MG63 (cell line): ENCODE data around the gene BIRC5. TPM values are rescaled to one million over a fixed set of nuclear protein-coding genes. Genes with fewer than 3 reads are reported as not detected.

Experiments used
- DNase-seq: peaks from one replicate; pipeline ENCODE4 v3.0.0-alpha.2; 2020
- H3K27me3 ChIP-seq: fragments of 250-450 bp; sonication (Bioruptor Pico); 2 replicates; pipeline ENCODE4 v1.5.1; 2020; ENCODE audit warnings: mild to moderate bottlenecking, moderate library complexity
- H3K36me3 ChIP-seq: fragments of 250-450 bp; sonication (Bioruptor Pico); 2 replicates; pipeline ENCODE4 v1.5.1; 2020; ENCODE audit warnings: mild to moderate bottlenecking, moderate library complexity
- H3K4me3 ChIP-seq: fragments of 250-450 bp; sonication (Bioruptor Pico); 2 replicates; pipeline ENCODE4 v1.5.1; 2020; ENCODE audit warnings: mild to moderate bottlenecking, moderate library complexity
- H3K9me3 ChIP-seq: fragments of 250-450 bp; sonication (Bioruptor Pico); 2 replicates; pipeline ENCODE4 v1.5.1; 2020; ENCODE audit warnings: mild to moderate bottlenecking, moderate library complexity
- total RNA-seq: library from RNA; depleted of rRNA; stranded (reverse); fragments of >200 nt; shearing (Covaris generic); gene quantifications from 2 replicates; pipeline ENCODE4 v1.2.3, GENCODE V29; 2014; ENCODE audit warnings: low replicate concordance

The BIRC5 gene
- total RNA-seq, 1 experiment from 2014 or later: 218 TPM

DNA sequence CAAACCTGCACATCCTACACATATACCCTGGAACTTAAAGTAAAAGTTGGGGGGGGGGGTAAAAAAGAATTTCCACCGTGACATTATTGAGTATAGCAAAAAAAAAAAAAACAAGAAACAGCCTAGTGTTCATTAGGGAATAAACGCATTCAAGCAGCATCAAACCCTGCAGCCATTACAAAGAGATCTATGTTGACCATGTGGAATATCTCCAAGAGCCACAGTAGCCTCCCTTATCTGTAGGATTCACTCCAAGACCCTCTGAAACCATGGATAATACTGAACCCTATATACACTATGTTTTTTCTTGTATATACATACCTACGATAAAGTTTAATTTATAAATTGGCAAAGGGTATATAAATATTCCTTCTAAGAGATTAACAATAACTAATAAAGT is 5.6 kb upstream of the BIRC5 start:
- no peak for DNase-seq
- no peaks in the 10 kb centered on the region for H3K27me3 ChIP-seq
- H3K9me3 ChIP-seq: no peaks in the 10 kb centered on the region
- H3K4me3 ChIP-seq: no peak overlapping the region
- no peaks in the 10 kb centered on the region for H3K36me3 ChIP-seq

DNA sequence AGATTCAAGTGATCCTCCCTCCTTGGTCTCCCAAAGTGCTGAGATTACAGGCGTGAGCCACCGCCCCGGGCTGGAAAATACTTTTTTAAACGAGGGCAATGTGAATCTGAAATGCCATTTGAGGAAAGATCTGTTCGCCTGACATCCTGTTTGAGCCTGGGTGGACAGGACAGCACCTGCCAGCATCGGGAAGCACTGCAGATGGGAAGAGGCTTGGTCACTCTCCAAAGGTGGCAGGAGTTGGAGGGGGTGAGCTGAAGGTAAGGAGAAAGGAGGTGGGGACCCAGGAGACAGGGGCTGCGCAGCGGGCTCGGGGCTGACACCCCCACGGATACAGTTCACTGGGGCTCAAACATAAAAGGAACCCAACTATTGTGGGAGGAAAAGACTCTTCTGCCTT is 3.9 kb upstream of the BIRC5 start:
- no peak for DNase-seq
- H3K27me3 ChIP-seq: no peaks in the 10 kb centered on the region
- H3K4me3 ChIP-seq: no peak overlapping the region
- peaks cover 8% of the 10 kb centered on the region for H3K36me3 ChIP-seq
- H3K9me3 ChIP-seq: no peaks in the 10 kb centered on the region

DNA sequence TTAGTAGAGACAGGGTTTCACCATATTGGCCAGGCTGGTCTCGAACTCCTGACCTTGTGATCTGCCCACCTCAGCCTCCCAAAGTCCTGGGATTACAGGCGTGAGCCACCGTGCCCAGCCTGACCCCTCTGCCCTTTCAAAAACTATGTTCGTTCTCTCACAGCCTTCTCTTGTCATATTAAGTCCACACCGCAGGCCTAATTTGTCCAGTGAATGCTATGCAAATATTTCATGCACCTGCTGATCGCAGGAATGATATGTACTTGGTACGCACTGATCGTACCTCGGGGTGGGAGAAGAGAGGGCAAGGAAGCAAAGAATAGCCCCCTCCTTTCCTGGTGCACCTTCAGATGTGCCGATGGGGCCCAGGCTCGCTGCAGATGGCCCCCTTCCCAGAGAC is 3.0 kb upstream of the BIRC5 start:
- no peaks in the 10 kb centered on the region for H3K27me3 ChIP-seq
- peaks cover 15% of the 10 kb centered on the region for H3K36me3 ChIP-seq
- no peaks in the 10 kb centered on the region for H3K9me3 ChIP-seq
- DNase-seq: no peak
- H3K4me3 ChIP-seq: no peak overlapping the region

- Histone ChIP-seq H3K9me3 (no peaks in the 10 kb centered on the region), H3K4me3 (peak overlapping the region; percentile 85), H3K27me3 (no peaks in the 10 kb centered on the region), H3K36me3 (peaks cover 52% of the 10 kb centered on the region)
- no peak for DNase-seq
These were observed 631 bp downstream of the BIRC5 start for GRCh38 chr17:78214706-78215061.

DNA sequence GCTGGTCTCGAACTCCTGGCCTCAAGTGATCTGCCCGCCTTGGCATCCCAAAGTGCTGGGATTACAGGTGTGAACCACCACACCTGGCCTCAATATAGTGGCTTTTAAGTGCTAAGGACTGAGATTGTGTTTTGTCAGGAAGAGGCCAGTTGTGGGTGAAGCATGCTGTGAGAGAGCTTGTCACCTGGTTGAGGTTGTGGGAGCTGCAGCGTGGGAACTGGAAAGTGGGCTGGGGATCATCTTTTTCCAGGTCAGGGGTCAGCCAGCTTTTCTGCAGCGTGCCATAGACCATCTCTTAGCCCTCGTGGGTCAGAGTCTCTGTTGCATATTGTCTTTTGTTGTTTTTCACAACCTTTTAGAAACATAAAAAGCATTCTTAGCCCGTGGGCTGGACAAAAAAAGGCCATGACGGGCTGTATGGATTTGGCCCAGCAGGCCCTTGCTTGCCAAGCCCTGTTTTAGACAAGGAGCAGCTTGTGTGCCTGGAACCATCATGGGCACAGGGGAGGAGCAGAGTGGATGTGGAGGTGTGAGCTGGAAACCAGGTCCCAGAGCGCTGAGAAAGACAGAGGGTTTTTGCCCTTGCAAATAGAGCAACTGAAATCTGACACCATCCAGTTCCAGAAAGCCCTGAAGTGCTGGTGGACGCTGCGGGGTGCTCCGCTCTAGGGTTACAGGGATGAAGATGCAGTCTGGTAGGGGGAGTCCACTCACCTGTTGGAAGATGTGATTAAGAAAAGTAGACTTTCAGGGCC is 5.5 kb downstream of the BIRC5 start:
- no peak for DNase-seq
- peaks cover 93% of the 10 kb centered on the region for H3K36me3 ChIP-seq
- H3K9me3 ChIP-seq: no peaks in the 10 kb centered on the region
- H3K27me3 ChIP-seq: no peaks in the 10 kb centered on the region
- no peak overlapping the region for H3K4me3 ChIP-seq

DNA sequence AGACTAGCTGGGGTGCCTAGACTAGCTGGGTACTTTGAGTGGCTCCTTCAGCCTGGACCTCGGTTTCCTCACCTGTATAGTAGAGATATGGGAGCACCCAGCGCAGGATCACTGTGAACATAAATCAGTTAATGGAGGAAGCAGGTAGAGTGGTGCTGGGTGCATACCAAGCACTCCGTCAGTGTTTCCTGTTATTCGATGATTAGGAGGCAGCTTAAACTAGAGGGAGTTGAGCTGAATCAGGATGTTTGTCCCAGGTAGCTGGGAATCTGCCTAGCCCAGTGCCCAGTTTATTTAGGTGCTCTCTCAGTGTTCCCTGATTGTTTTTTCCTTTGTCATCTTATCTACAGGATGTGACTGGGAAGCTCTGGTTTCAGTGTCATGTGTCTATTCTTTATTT is 9.0 kb downstream of the BIRC5 start:
- Histone ChIP-seq H3K9me3 (no peaks in the 10 kb centered on the region), H3K36me3 (peaks cover 67% of the 10 kb centered on the region), H3K27me3 (no peaks in the 10 kb centered on the region)

GRCh38 chr17:78223765-78224164 is 9.7 kb downstream of the BIRC5 start:
- Histone ChIP-seq H3K9me3 (no peaks in the 10 kb centered on the region), H3K36me3 (peaks cover 60% of the 10 kb centered on the region), H3K4me3 (no peak overlapping the region), H3K27me3 (no peaks in the 10 kb centered on the region)
- DNase-seq: no peak

More for the DNA sequence above, 9.0 kb downstream of the BIRC5 start:
- no peak overlapping the region for H3K4me3 ChIP-seq
- DNase-seq: no peak

- DNase-seq: no peak
- peaks cover 53% of the 10 kb centered on the region for H3K36me3 ChIP-seq
These were observed 10.4 kb downstream of the BIRC5 start for GRCh38 chr17:78224231-78225087.

DNA sequence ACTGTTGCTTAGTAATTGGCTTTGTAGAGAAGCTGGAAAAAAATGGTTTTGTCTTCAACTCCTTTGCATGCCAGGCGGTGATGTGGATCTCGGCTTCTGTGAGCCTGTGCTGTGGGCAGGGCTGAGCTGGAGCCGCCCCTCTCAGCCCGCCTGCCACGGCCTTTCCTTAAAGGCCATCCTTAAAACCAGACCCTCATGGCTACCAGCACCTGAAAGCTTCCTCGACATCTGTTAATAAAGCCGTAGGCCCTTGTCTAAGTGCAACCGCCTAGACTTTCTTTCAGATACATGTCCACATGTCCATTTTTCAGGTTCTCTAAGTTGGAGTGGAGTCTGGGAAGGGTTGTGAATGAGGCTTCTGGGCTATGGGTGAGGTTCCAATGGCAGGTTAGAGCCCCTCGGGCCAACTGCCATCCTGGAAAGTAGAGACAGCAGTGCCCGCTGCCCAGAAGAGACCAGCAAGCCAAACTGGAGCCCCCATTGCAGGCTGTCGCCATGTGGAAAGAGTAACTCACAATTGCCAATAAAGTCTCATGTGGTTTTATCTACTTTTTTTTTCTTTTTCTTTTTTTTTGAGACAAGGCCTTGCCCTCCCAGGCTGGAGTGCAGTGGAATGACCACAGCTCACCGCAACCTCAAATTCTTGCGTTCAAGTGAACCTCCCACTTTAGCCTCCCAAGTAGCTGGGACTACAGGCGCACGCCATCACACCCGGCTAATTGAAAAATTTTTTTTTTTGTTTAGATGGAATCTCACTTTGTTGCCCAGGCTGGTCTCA is 11.2 kb downstream of the BIRC5 start:
- no peak overlapping the region for H3K4me3 ChIP-seq
- no peak for DNase-seq
- peaks cover 47% of the 10 kb centered on the region for H3K36me3 ChIP-seq
- H3K9me3 ChIP-seq: no peaks in the 10 kb centered on the region
- no peaks in the 10 kb centered on the region for H3K27me3 ChIP-seq

More at GRCh38 chr17:78224231-78225087, 10.4 kb downstream of the BIRC5 start:
- Histone ChIP-seq H3K4me3 (no peak overlapping the region), H3K9me3 (no peaks in the 10 kb centered on the region), H3K27me3 (no peaks in the 10 kb centered on the region)

DNA sequence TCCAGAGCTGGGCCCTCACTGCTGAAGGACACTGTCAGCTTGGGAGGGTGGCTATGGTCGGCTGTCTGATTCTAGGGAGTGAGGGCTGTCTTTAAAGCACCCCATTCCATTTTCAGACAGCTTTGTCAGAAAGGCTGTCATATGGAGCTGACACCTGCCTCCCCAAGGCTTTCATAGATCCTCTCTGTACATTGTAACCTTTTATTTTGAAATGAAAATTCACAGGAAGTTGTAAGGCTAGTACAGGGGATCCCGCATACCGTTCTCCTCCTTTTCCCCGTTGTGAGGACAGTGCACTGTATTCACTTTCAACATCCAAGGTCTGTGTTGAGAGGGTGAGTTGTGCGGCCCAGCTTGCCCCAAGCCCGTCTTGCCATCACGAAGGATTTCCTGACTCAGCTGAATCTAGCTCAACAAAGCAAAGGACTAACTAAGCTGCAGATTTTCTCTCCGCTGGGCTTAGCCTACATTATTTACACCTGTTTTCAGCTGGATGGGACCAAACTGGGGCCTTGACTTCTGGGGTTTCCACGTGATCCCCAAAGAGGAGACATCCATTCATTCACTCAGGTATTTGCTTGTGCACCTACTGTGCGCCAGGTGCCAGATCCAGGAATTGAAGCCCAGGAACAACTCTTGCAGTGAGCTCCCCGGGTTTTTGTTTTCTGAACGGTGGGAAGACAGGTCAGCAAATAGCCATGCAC is 12.2 kb downstream of the BIRC5 start:
- Histone ChIP-seq H3K36me3 (peaks cover 38% of the 10 kb centered on the region), H3K9me3 (no peaks in the 10 kb centered on the region), H3K27me3 (peaks cover 7% of the 10 kb centered on the region), H3K4me3 (no peak overlapping the region)
- DNase-seq: no peak

- no peak overlapping the region for H3K4me3 ChIP-seq
- peaks cover 31% of the 10 kb centered on the region for H3K36me3 ChIP-seq
- H3K9me3 ChIP-seq: no peaks in the 10 kb centered on the region
- DNase-seq: no peak
- peaks cover 11% of the 10 kb centered on the region for H3K27me3 ChIP-seq
These were observed 12.9 kb downstream of the BIRC5 start for GRCh38 chr17:78226759-78227454.

- no peak for DNase-seq
- no peaks in the 10 kb centered on the region for H3K9me3 ChIP-seq
- no peak overlapping the region for H3K4me3 ChIP-seq
- peaks cover 15% of the 10 kb centered on the region for H3K27me3 ChIP-seq
- H3K36me3 ChIP-seq: peaks cover 27% of the 10 kb centered on the region
These were observed 13.4 kb downstream of the BIRC5 start for GRCh38 chr17:78227455-78227916.

- no peak for DNase-seq
- Histone ChIP-seq H3K36me3 (peaks cover 20% of the 10 kb centered on the region), H3K27me3 (peaks cover 15% of the 10 kb centered on the region), H3K9me3 (no peaks in the 10 kb centered on the region), H3K4me3 (no peak overlapping the region)
These were observed 14.1 kb downstream of the BIRC5 start for GRCh38 chr17:78228176-78228575.

DNA sequence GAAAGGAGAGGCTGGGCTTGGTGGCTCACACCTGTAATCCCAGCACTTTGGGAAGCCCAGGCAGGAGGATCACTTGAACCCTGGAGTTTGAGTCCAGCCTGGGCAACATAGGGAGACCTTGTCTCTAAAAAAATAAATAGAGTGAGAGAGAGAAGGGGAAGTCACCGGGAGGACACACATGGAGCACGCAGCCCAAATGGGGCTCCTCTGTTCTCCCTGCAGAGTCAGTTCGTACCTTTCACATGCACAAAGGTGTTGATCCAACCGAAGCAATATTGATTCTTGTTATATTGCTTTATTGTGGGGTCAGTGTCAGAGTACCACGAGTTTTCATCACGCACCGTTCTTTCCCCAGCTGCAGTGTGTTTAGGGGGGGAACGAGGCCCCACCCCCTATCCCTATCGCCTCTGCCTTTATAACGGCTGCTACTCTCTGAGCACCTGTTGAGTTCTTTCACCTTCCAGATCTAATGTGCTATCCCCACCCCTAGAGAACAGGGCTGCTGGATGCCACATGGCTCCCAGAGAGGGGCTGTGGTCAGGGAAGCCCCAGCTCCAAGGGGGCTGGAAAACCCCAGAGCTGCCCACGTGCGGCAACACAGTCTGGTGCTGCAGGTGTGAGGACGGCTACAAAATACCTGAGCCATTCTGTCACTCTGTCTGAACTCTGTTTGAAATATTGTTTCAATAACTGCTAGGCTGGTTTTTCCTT is 16.4 kb downstream of the BIRC5 start:
- no peaks in the 10 kb centered on the region for H3K36me3 ChIP-seq
- H3K4me3 ChIP-seq: no peak overlapping the region
- H3K9me3 ChIP-seq: no peaks in the 10 kb centered on the region
- DNase-seq: no peak
- H3K27me3 ChIP-seq: peaks cover 15% of the 10 kb centered on the region
